ENCODE data around the gene MPP7.
"Not testable (repeated sequence)": the region's sequence is repeated elsewhere in the genome, so short reads cannot be mapped to it uniquely, and the experiment has no call there.

The MPP7 gene

DNA sequence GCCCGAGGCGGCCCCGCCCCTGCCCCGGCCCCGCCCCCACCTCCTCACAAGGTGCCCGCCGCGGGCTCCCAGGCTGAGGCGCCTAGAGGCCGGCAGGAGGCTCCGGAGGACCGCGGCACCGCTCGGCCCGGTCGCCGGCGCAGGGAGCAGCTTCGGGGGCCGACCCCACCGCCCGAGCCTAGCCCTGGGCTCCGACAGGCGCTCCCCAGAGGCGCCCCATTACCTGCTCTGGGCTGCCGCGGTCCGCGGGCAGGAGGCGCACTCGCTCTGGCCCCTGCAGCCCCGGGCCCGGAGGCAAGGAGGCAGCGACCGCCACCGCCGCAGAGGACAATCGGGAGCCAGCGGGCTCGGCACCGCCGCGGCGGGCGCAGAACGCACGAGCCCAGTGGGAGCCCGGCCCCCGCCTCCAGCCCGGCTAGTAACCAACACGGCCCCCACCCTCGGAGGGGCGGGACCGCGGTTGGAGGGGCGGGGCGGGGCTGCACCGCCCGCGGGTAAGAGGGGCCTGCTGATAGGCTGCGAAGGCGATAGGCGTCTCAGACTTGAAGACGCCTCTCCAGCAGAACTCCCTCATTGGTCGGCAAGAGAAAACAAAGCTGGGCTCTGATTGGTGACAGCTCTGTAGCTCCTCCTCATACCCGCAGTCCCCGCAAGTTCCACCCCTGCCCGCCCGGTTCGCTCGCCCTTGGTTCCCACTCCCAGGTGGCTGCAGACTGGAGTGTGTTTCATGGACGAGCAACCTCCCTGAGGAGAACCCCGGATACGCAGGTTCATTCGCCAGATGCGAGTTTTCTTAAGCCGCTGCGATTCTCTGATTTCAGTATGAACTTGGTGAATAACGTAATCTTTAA is at the start of gene MPP7:
Gene MPP7, minus strand, starts transcription at position 427 of the 851 bp plus-strand sequence. CDS start 64,460 bp downstream, outside the sequence.
- DNase-seq: peak; percentile 93

DNA sequence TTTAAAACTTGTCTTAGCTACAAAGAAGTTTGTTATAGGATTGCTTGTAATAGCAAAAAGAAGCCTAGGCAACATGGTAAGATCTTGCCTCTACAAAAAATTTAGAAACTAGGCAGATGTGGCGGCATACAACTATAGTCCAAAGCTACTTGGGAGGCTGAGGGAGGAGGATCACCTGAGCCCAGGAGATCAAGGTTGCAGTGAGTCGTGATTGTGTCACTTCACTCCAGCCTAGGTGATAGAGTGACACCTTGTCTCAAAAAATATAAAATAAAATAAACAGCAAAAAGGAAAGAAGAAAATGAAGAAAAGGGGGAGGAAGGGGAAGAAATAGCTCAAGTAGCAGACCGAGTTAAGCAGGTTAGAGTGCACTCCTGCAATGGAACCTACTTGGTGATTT is 47.0 kb upstream of the MPP7 start:
- no peak for DNase-seq

DNA sequence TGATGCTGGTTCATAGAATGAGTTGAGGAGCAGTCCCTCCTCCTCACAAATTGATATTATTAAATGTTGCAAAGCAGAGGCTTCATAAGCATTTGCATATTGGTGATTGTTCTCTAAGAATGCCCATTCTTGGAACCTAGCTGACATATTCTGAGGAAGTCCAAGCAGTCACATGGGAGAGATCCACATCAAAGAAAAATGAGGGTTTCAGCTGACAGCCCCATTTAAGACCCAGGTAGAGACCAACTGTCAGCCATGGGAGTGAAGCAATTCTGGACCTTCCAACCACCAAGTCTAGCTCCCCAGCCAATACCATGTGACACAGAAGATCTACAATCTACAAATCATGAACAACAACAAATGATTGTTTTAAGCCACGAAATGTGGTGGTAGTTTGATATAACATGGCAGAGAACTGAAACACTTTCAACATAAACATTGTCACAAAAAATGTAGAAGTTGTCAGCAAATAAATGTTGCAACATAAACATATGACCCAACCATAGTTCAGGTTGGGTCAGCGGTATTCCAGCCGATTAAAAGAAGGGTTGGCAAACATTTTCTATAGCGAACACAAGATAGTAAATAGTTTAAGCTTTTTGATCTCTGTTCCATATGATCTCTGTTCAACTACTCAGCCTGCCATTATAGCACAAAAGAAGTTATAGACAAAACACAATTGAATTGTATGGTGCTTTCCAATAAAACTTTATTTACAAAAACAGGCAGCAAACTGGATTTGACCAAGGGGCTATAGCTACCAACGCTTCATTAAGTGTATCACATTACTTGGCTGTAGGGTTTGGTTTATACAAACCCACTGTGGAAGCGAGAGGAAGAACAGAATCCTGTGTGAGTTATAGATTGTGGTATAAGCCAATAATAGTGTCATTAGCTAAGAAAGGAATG is 41.4 kb upstream of the MPP7 start:
- DNase-seq: no peak

DNA sequence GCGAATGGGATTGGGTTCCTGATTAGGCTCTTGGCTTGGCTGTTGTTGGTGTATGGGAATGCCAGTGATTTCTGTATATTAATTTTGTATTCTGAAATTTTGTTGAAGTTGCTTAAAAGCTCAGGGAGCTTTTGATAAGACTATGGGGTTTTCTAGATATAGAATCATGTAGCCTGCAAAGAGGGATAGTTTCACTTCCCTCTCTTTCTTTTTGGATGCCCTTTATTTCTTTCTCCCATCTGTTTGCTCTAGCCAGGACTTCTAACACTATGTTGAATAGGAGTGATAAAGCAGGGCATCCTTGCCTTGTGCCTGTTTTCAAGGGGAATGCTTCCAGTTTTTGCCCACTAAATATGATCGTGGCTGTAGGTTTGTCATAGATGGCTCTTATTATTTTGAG is 40.4 kb upstream of the MPP7 start:
- DNase-seq: no peak

DNA sequence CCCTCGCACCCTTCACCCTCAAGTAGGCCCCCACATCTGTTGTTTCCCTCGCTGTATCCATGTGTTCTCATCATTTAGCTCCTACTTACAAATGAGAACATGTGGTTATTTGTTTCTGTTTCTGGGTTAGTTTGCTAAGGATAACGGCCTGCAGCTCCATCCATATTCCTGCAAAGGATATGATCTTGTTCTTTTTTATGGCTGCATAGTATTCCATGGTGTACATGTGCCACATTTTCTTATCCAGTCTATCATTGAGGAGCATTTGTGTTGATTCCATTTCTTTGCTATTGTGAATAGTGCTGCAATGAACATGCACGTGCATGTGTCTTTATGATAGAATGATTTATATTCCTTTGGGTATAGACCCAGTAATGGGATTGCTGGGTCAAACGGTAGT is 38.8 kb upstream of the MPP7 start:
- DNase-seq: not testable (repeated sequence)

DNA sequence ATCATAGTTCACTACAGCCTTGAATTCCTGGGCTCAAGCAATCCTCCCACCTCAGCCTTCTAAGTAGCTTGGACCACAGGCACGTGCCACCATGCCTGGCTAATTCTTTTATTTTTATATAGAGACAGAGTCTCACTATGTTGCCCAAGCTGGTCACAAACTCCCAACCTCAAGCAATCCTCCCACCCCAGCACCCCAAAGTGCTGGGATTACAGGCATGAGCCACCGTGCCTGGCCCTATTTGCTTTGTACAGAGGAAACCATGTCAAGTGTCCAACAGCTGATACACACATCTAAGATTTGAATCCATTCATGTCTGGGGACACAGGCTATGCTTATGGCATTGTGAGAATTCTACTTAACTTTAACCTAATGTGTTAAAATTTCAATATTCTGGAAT is 29.9 kb upstream of the MPP7 start:
- DNase-seq: no peak

DNA sequence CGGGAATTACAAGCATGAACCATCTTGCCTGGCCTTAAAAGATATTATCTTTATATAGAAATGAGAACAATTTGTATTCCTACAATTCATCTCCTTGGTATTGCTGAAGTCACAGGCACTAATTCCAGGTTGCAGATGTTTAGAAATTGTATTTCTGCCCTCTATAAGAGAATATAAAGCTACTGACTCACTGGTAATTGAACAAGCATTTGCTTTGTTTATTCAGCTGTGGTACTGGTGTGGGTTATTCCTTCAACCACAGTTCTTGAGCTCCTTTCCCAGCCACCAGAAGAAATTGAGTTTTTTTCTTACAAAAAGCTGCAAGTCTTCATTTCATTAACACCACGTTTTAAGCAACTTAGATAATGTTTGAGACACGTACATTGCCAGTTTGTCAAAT is 29.0 kb upstream of the MPP7 start:
- DNase-seq: no peak

DNA sequence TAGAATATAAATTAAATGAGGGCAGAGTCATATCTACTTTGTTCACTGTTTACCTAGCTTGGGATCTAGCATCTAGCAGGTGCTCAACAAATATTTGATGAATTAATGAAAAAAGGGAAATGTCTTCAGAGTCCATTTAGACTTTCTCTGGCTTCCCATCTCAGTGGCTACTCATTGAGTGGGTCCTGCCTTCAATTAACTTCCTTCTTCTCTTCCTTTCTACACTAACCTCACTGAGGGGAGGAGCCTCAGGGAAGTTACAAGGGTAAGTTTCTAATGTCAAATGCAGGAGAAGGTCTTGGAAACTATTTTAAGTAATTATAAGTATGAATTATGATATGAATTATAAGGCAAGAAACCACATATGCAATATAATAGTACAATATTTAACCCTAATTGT is 28.2 kb upstream of the MPP7 start:
- DNase-seq: no peak

DNA sequence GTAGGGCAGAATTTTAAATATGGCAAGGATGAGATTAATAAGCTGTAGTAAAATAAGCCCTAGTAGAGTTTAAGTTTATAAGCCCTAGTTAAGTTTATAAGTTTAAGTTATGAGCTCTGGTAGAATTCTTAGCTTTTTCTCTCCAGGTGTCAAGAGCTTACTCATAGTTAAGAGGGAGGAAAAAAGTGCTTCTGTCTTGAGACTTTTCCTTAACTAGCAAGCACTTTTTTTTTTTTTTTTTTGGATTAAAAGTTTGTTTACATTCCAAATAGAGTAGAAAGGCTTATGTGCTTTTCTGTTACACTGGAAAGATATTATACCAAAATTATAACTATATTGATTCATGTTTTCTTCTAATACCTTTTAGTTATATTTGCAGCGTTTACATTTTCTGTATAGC is 25.5 kb upstream of the MPP7 start:
- DNase-seq: no peak

DNA sequence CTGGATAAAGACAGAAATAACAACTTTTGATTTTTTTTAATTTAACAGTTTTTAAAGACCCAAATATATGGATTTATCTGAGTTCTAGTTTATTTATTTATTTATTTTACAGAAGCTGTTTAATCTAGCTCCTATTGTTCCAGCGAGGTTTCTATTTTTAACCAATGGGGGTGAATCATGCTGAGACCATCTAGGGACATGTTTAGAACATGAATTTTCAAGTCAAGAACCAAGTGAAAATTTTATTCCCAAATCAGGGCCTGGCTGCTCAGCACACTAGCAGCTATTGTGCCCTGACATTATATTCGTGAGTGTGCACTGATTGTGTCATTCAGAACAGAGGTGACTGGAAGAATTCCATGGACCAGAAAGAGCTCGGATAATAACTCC is 24.6 kb upstream of the MPP7 start:
- no peak for DNase-seq

DNA sequence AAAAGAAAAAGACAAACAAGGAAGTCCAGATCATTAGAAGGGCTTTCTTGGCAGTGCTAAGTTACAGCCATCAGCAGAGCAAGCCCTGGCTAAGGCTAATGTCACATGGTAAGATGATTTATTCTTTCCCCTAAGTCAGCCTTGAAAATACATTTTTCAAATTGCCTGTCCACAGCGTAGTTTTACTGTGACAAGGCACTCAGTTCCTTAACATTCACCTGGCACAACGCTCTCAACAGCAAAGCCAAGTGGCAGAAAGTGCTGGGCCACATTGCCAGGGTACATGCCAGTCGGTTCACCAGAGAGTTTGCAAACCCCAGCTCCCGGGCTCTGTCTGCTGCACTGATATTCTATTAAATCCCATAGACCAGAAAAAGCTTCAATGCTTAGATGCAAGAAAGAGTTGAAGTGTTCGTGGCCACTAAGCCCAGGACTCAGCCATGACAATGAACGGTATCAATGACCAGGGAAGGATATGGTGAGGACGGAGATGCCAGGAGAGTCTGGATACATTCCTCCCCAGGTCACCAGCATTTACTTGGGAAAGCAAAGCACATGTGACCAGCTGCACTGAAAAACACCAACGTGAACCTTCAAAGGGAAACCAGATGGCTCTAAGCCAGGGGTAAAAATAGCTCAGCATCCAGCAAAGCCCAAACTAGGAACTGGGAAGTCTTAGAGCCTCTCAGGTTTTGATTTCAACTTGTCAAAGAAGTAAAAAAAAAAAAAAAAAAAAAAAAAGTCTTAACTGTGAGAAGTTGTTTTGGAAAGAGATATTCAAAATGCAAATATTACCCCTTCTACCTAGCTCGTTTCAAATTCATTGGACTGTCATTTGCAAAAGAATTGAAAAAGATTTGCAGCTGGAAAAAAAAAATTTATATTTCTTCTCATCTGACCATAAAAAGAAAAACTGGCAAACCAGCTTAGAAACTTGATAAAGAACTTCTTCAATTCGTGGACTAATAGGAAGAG is 23.9 kb upstream of the MPP7 start:
- DNase-seq: no peak

DNA sequence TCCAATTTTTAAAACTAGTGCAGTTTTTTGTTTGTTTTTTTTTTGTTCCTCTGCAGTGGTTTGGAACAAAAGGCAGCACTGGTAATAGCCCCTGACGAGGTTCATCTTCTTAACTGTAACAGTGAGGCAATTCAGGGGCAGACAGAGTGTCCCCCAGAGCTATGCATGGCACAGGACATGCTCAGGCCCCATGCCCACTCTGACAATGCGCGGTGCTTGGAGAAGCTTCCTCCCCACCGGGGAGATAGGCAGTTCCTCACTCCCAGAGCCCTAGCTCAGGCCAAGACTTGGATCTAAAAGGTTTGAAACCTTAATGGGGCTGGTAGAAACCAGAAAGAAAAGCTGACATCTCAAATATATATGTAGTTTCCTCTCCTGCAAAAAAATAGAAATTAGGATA is 17.9 kb upstream of the MPP7 start:
- DNase-seq: no peak

DNA sequence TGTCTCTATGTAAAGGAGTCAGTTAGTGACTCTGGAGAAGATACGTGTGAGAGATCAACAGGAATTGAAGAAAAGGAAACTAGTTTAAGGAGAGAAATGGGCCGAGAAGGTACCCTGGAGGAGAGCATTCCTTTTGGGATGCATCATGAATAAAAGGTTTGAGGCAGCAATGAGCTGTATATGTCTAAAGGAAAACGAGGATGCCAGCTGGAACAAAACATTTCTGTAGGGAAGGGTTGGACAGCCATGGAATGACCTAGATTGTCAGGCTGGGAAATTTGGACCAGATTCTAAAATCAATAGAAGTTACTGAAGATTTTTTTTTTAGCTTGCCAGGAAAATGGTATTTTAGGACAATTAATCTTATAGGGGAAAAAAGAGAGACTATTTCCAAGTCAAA is 17.2 kb upstream of the MPP7 start:
- DNase-seq: no peak

DNA sequence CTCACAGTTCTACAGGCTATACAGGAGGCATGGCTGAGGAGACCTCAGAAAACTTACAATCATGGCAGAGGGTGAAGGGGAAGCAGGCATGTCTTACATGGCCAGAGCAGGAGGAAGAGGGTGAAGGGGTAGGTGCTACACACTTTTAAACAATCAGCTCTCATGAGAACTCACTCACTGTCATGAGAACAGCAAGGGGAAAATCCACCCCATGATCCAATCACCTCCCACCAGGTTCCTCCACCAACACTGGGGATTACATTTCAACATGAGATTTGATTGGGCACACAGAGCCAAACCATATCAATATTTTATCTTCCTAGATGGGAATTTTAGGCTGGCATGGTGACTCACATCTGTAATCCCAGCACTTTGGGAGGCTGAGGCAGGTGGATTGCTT is 16.2 kb upstream of the MPP7 start:
- DNase-seq: not testable (repeated sequence)

DNA sequence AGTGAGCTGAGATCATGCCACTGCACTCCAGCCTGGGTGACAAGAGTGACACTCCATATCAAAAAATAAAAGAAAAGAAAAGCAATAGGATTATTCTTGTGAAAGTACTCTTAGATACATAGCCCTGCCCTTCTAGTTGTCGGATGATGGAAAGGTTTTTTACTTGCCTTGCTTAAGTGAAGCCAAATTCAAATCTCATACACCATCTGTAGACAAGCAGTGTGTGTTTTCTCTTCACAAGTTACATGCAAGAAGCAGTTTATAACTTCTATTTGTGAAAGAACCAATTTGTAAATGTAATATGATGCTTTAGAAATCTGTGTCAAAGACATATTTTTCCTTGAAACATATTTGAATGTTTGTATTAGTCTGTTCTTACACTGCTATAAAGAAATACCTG is 15.8 kb upstream of the MPP7 start:
- no peak for DNase-seq

DNA sequence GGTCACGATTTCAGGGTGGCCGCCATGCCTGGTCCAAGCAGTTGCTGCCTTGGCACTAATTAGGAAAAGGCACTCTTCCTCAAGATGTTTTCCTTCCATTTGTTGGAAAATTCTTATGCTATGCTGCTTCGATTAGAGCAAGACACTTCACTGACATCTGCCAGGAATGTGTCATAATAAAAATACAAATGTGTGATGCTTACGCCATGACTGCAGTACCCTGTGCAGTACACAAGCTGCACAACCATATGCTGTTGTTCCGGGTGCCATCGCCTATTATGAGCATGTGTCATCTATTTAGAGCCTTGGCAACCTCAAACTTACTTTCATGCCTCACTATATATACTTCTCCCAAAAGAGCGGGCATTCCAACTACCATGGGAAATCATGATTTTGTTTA is 14.9 kb upstream of the MPP7 start:
- no peak for DNase-seq

DNA sequence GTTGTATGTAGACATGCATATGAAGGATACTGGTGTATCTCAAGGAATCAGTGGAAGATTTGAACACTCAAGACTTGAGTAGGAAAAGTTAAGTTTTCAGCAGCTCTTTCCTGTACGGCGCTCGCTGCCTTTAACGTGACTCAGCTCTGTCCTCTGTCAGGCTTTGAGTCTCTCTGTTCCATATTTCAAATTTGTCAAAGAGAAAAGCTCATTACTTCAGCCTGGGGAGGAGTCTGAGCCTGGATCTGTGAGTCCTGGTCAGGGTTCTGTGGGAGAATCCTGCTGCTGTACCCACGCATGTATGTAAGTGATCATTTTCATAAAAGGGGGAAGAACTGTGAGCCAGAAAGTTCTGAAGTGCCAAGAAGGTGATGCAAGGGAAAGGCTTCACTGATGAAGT is 13.8 kb upstream of the MPP7 start:
- no peak for DNase-seq

DNA sequence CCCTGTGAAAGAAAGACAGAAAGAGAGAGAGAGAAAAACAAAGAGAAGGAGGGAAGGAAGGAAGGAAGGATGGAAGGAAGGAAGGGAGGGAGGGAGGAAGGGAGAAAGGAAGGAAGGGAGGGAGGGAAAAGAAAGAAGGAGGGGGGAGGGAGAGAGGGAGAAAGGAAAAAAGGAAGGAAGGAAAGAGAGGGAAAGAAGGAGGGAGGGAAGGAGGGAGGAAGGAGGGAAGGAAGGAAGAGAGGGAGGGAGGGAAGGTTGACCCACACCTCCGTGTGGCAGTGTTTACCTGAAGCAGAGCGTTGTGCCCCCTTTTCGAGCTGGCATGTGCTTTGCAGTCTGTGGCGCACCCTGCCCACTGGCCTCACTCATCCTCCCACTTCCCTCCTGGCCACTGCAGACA is 12.3 kb upstream of the MPP7 start:
- no peak for DNase-seq

DNA sequence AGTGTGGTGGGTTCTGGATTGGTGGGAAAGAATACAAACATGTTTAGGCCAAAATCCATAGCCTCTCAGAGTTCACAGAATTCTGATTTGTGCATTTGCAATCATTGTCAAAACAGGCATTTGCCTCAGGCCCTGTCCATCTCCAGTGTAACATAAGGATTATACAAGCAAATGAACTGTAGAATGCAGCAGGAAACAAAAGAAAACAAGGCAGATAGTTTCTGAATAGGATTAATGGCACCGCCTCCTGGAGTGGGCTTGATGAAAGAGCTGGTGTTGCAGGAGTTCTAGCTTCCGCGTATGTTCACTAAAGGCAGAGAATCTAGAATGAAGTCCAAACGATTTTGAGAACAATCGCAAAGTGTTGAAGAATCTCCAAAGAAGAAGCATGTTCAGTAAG is 11.3 kb upstream of the MPP7 start:
- DNase-seq: no peak

DNA sequence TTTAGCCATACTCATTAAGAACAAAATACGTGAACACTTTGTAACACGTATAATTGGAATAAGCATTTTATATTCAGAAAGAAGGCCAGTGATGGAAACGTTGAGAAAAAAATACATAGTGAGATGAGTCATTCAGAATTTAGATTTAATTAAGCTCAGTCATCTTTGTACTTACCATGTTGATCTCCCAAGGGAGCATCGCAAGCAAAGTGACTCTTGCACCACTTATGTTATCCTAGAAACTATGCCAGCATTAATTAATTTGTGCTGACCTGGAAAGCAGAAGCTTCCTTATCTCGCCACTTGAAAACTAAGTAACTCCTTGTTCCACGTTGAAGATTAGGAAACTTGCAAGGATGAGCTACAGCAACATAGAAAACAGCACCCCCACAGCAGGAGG is 9.7 kb upstream of the MPP7 start:
- no peak for DNase-seq

DNA sequence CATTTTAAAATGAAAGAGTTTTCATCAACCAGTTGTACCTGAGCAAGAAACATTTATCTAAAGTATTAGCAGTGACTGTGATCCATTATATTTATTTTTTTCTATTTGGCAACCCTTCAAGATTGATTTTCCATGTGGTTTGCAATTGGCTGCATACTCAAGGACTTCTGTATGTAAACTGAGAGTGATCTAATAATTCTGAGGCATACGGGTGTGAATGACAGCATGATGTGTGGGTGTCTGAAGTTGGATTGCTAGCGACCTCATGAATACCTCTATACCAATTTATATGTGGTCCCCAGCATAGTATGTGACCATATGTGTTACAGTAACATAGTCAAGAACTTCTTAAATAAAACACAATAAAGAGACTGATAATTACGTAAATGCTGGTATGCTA is 8.2 kb upstream of the MPP7 start:
- no peak for DNase-seq

DNA sequence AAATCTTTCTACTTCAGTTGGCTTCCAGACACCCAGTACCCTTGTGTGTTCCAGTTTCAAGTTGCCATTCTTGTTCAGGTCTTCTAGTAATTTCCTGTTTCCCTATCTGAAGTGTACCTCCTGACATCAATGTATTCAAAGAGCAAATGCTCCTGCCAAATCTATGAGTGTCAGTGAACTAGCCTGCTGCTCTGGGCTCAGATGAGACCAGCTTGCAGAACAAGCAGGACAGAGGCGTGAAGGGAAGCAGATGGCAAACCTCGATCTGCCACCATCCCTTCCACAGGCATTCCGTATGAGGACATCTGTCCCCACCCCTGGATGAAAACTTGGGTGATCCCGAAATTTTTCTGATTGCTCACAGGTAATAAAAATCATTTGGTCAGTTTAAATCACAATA is 4.4 kb upstream of the MPP7 start:
- no peak for DNase-seq

DNA sequence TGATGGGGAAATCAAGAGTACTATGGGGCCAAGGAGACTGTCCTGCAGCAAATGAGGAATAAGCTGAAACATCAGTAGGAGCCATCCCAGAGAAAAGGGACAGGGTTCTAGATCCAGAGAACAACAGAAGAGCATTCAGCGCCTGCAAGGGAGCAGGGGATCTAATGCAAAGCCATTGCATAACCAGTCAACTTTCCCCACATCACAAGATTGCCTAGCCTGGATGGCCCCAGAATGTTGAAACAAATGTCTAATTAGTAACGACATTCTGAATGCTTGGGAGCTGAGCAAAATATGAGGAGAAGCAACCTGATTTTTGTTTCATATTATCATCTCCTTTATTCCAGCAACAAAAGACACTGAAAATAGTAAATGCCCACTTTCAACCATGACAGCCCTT is 2.7 kb upstream of the MPP7 start:
- DNase-seq: no peak

Data from activated CD4-positive, alpha-beta T cell treated with anti-CD3 and anti-CD28 coated beads, Interleukin-2, amount 50 U/mL, for 4 hours (primary cell).